Calu3 (cell line): Measurements from ENCODE around the gene IRF2BPL. TPM values are rescaled to one million over a fixed set of nuclear protein-coding genes. Genes with fewer than 3 reads are reported as not detected.

ENCODE experiments used
- BruUV-seq: library from RNA; stranded (reverse); fragments of 400-500 nt; replicated peaks from 2 replicates; lab custom pipeline; 2021; lab: Mats Ljungman, UMichigan
- CTCF ChIA-PET: fragments of 300-600 bp; sonication (Branson Sonifier 250); formaldehyde crosslinking; loops from one replicate; lab custom pipeline; 2022; ENCODE audit warnings: antibody characterized with exemption; lab: Charles Lee
- DNase-seq: peaks from one replicate; pipeline ENCODE4 v3.0.0; 2022
- H3K27ac Mint-ChIP-seq: one replicate; pipeline ENCODE4 v1.8.0; 2022; ENCODE audit warnings: mixed read lengths; ENCODE audit not compliant: unreplicated experiment
- H3K27me3 Mint-ChIP-seq: one replicate; pipeline ENCODE4 v1.8.0; 2022; ENCODE audit warnings: mixed read lengths; ENCODE audit not compliant: unreplicated experiment
- H3K36me3 Mint-ChIP-seq: one replicate; pipeline ENCODE4 v1.8.0; 2022; ENCODE audit warnings: mild to moderate bottlenecking, moderate library complexity, mixed read lengths; ENCODE audit not compliant: insufficient read depth, unreplicated experiment
- H3K4me1 Mint-ChIP-seq: one replicate; pipeline ENCODE4 v1.8.0; 2022; ENCODE audit warnings: mild to moderate bottlenecking, low read depth, mixed read lengths; ENCODE audit not compliant: unreplicated experiment
- H3K4me3 Mint-ChIP-seq: one replicate; pipeline ENCODE4 v1.8.0; 2022; ENCODE audit warnings: mild to moderate bottlenecking, low read depth, moderate library complexity, mixed read lengths; ENCODE audit not compliant: unreplicated experiment
- H3K9me3 Mint-ChIP-seq: one replicate; pipeline ENCODE4 v1.8.0; 2022; ENCODE audit warnings: low read depth, mixed read lengths; ENCODE audit not compliant: unreplicated experiment
- intact Hi-C: fragments of 100-400 bp; cut with micrococcal nuclease; formaldehyde crosslinking; loops from one replicate; pipeline ENCODE4 v1.10.0; 2022; ENCODE audit not compliant: unreplicated experiment
- total RNA-seq: library from RNA; stranded (reverse); gene quantifications from 2 replicates; pipeline ENCODE4 v1.2.3, GENCODE V29; 2022
- TF ChIP-seq, protein P1 (sequence below): fragments of 200-600 bp; IDR thresholded peaks from one replicate; pipeline ENCODE4 v1.8.0; 2022; ENCODE audit warnings: antibody characterized with exemption; ENCODE audit not compliant: unreplicated experiment

IRF2BPL gene
- total RNA-seq, 1 experiment from 2014 or later = 30.1 TPM

DNA sequence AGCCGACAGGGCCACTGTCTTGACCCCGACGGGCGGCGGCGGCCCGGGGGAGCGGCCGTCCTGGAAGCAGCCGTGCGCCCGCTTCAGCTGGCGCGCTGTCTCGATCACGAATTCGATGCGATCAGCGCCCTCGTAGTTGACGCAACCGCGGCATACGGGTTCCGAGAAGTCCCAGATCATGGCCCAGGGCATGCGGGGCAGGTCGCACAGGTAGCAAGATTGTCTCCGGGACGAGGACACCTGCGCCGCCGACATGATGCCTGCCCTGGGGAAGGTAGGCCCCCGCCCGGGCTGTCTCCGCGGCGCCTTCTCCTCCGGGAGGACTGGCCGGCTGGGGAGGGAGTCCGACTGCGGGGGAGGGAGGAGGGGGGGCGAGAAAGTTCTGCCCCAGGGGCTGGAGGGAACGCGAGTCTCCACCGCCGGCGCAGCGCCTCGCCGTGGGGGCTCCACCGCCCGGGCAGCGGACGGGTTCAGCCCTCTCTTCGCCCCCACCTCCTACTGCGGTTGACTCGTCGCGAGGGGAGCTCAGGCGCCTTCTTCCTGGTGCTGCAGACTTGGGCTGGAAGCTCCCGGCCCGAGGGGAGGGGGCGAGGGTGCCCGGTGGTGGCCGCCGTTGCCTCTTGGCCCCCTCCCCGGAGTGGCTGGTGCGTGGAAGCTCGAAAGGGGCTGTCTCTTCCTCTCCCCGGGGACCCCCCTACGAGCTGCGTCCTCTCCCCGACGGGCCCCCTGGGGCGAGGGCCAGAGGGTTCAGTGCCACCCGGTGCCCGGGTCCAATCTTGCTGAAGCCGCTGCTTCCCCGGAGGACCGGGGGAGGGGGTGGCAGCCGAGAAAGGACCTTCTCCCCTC lies 747 bp downstream of the IRF2BPL start:
- no peaks in the 10 kb centered on the region for H3K27me3 Mint-ChIP-seq
- peak overlapping the region; percentile 75 for H3K4me3 Mint-ChIP-seq
- intact Hi-C loops = loop anchor here (1.0 kb wide), 1 partner anchor 23 kb away; no protein-coding TSS in a partner anchor
- peak overlapping the region; percentile 91 for H3K27ac Mint-ChIP-seq
- peaks cover 45% of the 10 kb centered on the region for H3K4me1 Mint-ChIP-seq
- H3K9me3 Mint-ChIP-seq = no peaks in the 10 kb centered on the region
- BruUV-seq = TSS peak; percentile 38
- peak; percentile 74 for DNase-seq
- CTCF ChIA-PET = interaction anchor here (0.8 to 2.4 kb wide), 7 partner anchors 14 to 114 kb away, joined by 3 to 9 read pairs (median 5); no protein-coding TSS in a partner anchor
- peaks cover 58% of the 10 kb centered on the region for H3K36me3 Mint-ChIP-seq
- TF ChIP-seq, protein P1, sequence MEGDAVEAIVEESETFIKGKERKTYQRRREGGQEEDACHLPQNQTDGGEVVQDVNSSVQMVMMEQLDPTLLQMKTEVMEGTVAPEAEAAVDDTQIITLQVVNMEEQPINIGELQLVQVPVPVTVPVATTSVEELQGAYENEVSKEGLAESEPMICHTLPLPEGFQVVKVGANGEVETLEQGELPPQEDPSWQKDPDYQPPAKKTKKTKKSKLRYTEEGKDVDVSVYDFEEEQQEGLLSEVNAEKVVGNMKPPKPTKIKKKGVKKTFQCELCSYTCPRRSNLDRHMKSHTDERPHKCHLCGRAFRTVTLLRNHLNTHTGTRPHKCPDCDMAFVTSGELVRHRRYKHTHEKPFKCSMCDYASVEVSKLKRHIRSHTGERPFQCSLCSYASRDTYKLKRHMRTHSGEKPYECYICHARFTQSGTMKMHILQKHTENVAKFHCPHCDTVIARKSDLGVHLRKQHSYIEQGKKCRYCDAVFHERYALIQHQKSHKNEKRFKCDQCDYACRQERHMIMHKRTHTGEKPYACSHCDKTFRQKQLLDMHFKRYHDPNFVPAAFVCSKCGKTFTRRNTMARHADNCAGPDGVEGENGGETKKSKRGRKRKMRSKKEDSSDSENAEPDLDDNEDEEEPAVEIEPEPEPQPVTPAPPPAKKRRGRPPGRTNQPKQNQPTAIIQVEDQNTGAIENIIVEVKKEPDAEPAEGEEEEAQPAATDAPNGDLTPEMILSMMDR = no peak

DNA sequence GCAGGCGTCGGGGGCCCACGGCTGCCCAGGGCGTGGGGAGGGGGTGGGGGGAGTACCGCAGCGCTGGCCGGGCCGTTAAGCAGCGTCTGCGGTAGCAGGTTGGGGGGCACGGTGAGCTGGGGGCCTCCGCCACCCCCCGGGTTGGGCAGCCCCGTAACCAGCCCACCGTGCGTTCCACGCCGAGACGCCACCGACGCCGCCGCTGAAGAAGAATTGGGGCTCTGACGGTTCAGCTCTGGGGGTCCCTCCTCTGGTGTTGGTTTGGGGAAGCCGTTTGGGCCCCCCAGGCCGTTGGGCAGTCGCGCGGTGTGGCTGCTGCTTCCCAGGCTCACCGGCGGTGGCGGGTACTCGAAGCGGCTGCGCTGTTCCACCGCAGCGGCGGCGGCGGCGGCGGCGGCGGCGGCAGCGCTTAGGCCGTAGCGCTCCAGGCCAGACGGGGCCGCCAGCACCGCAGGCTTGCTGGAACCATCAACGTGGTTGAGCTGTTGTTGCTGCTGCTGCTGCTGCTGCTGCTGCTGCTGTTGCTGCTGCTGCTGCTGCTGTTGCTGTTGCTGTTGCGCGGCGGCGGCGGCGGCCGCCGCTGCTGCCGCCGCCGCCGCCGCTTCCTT lies 1.5 kb downstream of the IRF2BPL start:
- TF ChIP-seq, protein P1 = no peak
- Mint-ChIP-seq H3K9me3 (no peaks in the 10 kb centered on the region), H3K36me3 (peaks cover 62% of the 10 kb centered on the region), H3K4me3 (peak overlapping the region; percentile 75), H3K27ac (no peak overlapping the region), H3K27me3 (no peaks in the 10 kb centered on the region), H3K4me1 (peaks cover 44% of the 10 kb centered on the region)
- BruUV-seq = no TSS peak
- CTCF ChIA-PET = interaction anchor here (1.4 to 2.4 kb wide), 3 partner anchors 74 to 113 kb away, joined by 5 to 9 read pairs (median 9); no protein-coding TSS in a partner anchor
- intact Hi-C loops = loop anchor here (1.0 kb wide), 1 partner anchor 23 kb away; no protein-coding TSS in a partner anchor
- DNase-seq = peak; percentile 56

DNA sequence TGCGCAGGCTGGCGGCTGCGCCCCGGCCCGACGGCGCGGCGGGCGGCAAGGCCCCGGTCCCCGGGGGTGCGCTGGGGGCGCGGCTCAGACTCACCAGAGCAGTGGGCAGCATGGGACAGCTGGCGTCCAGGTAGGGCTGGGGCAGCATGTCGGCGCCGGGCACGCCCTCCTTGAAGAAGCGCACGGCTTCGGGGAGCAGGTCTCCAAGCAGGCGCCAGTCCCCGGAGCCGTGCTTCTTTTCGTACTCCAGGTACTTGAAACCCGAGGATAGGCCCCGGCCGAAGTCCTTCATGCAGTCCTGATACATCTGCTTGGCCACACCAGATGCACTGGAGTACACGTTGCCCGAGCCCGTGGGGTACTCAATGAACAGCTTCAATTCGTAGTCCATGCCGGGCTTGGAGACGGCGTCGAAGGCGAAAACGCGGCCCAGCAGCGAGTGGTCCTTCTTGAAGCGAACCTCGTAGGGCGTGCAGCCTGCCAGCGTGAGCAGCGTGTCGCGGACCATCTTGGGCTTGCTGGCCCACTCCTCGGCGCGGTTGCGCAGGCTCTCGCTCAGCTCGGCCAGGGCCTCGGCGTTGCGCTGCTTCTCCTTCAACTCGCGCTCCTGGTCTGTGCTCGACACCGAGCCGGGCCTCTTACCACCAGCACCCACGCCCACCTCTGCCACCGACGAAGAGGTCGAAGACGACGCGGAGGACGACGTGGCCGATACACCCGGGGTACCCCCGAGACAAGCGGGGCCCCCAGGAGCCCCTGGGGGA lies 2.2 kb downstream of the IRF2BPL start:
- BruUV-seq = no TSS peak
- peaks cover 37% of the 10 kb centered on the region for H3K4me1 Mint-ChIP-seq
- TF ChIP-seq, protein P1 = no peak
- intact Hi-C loops = no loop called here
- DNase-seq = no peak
- H3K27ac Mint-ChIP-seq = no peak overlapping the region
- peak overlapping the region; percentile 75 for H3K4me3 Mint-ChIP-seq
- H3K27me3 Mint-ChIP-seq = no peaks in the 10 kb centered on the region
- no peaks in the 10 kb centered on the region for H3K9me3 Mint-ChIP-seq
- H3K36me3 Mint-ChIP-seq = peaks cover 62% of the 10 kb centered on the region
- CTCF ChIA-PET = no interaction called here

DNA sequence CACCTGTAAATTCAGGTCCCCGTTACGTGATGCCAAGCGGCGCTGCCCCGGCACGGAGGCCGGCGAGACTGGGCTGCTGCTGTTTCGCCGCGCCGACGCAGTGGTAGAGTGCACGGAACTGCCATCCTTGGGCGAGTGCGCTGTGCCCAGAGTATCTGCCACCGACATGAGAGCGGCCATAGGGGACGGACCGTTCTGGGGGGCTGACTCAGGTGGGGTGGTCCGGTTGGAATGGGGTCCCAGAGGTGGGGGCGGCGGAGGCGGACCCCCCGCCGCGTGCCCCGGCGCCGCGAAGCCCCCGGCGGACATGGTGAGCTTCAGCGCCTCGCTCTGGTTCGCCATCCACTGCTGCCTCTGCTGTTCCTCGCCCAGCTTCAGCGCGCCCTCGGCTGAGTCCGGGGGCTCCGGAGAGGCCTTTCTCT lies 2.8 kb downstream of the IRF2BPL start:
- Mint-ChIP-seq H3K9me3 (no peaks in the 10 kb centered on the region), H3K36me3 (peaks cover 62% of the 10 kb centered on the region), H3K27ac (no peak overlapping the region), H3K27me3 (no peaks in the 10 kb centered on the region), H3K4me1 (peaks cover 37% of the 10 kb centered on the region), H3K4me3 (peak overlapping the region; percentile 61)
- CTCF ChIA-PET = interaction anchor here (2.9 kb wide), 1 partner anchor 64 kb away, joined by 10 read pairs; no protein-coding TSS in a partner anchor
- DNase-seq = no peak
- no TSS peak for BruUV-seq
- intact Hi-C loops = no loop called here
- TF ChIP-seq, protein P1 = no peak
